NT2/D1 (cell line): ENCODE data around the gene TRRAP.

Experiments
- YY1 ChIP-seq: IDR thresholded peaks from 2 replicates; pipeline ENCODE4 v1.6.1; 2011; ENCODE audit not compliant: insufficient read length, insufficient read depth
- ZNF274 ChIP-seq: IDR thresholded peaks from 2 replicates; pipeline ENCODE4 v1.6.1; 2011; ENCODE audit warnings: mild to moderate bottlenecking, low read depth, low read length

- TF ChIP-seq YY1 (no peak), ZNF274 (no peak)
Measured at GRCh38 chr7:98998821-98999725, 120.7 kb downstream of the TRRAP start.
